ENCODE measurements around the gene PKD2. TPM values are rescaled to one million over a fixed set of nuclear protein-coding genes. Genes with fewer than 3 reads are reported as not detected.

The PKD2 gene
- total RNA-seq, 4 donors from 2014 or later: 4.1 to 7.6 (median 6.2) TPM

GRCh38 chr4:87966095-87966496 is 41.3 kb upstream of the PKD2 start:
- intact Hi-C loops (cut with DNase I; ENCODE audit: low total_unique reads) (no loop called here), in situ Hi-C loops (cut with MboI; ENCODE audit: low sequenced_read_pairs in 4 of 4) (no loop called here)
- Histone ChIP-seq H3K4me3 (no peak overlapping the region), H3K27ac (no peak overlapping the region), H3K4me1 (no peaks in the 10 kb centered on the region), H3K36me3 (no peaks in the 10 kb centered on the region), H3K9me3 (no peaks in the 10 kb centered on the region), H3K27me3 (peaks cover 0 to 4% (median 0%) of the 10 kb centered on the region in 3 donors)
- ATAC-seq (no peak), DNase-seq (no peak)
- no peak for TF ChIP-seq POLR2A (IDR thresholded peaks at IDR 0.05)
- TF ChIP-seq, protein P1, sequence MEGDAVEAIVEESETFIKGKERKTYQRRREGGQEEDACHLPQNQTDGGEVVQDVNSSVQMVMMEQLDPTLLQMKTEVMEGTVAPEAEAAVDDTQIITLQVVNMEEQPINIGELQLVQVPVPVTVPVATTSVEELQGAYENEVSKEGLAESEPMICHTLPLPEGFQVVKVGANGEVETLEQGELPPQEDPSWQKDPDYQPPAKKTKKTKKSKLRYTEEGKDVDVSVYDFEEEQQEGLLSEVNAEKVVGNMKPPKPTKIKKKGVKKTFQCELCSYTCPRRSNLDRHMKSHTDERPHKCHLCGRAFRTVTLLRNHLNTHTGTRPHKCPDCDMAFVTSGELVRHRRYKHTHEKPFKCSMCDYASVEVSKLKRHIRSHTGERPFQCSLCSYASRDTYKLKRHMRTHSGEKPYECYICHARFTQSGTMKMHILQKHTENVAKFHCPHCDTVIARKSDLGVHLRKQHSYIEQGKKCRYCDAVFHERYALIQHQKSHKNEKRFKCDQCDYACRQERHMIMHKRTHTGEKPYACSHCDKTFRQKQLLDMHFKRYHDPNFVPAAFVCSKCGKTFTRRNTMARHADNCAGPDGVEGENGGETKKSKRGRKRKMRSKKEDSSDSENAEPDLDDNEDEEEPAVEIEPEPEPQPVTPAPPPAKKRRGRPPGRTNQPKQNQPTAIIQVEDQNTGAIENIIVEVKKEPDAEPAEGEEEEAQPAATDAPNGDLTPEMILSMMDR (IDR thresholded peaks at IDR 0.05 in 4 of 5, conservative IDR thresholded peaks at IDR 0.05 in 1 of 5): no peak

DNA sequence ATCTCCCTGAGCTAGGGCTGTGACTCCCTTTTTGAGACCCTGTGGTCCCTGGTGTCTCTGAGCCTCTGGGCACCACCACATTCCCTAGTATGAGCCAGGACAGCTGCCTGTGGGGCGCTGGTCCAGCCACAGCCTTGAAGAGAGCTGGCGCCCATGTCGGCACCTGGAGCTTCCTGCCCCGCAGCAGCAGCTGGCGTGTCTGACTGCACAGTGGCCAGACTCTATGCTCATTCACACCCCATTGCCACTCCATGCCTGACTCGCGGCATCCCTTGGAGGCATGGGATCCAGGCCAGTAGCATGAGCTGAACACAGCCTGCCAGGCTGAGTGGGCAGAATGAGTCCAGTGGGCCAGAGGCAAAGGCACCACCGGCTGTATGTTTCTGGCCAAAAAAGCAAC is 40.2 kb upstream of the PKD2 start:
- Histone ChIP-seq H3K4me1 (no peaks in the 10 kb centered on the region), H3K4me3 (no peak overlapping the region), H3K27ac (no peak overlapping the region), H3K9me3 (no peaks in the 10 kb centered on the region), H3K36me3 (no peaks in the 10 kb centered on the region), H3K27me3 (peaks cover 0 to 4% (median 0%) of the 10 kb centered on the region in 3 donors)
- DNase-seq (no peak), ATAC-seq (no peak)
- TF ChIP-seq POLR2A (IDR thresholded peaks at IDR 0.05): no peak
- TF ChIP-seq, protein P1 (IDR thresholded peaks at IDR 0.05 in 4 of 5, conservative IDR thresholded peaks at IDR 0.05 in 1 of 5): no peak
- in situ Hi-C loops (cut with MboI; ENCODE audit: low sequenced_read_pairs in 4 of 4) (no loop called here), intact Hi-C loops (cut with DNase I; ENCODE audit: low total_unique reads) (no loop called here)

DNA sequence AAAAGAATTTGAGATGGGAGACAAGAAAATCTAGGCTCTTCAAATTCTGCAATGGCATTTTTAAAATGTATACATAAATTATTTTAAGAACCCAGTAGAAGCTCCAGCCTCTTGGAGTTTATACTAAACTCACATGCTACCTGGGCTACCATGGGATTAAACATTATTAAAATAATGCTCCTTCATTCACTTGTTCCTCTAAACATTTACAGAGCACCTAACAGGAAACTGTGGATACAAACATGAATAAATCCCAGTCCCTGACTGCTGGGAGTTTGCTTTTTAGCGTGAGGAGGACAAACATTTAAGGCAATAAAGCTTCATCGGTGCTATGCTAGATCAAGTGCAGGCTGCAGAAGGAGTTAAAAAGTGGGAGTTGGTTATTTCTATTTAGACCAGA is 37.3 kb upstream of the PKD2 start:
- H3K27ac ChIP-seq: no peak overlapping the region
- DNase-seq (no peak), ATAC-seq (no peak)
- no peak overlapping the region for H3K4me3 ChIP-seq
- no peaks in the 10 kb centered on the region for H3K36me3 ChIP-seq
- H3K27me3 ChIP-seq: peaks cover 0 to 4% (median 0%) of the 10 kb centered on the region in 3 donors
- intact Hi-C loops (cut with DNase I; ENCODE audit: low total_unique reads) (loop anchor here (5.0 kb wide), 1 partner anchor 618 kb away; no protein-coding TSS in a partner anchor), in situ Hi-C loops (cut with MboI; ENCODE audit: low sequenced_read_pairs in 4 of 4) (loop anchor here in 3 of 4 donors (5.0 to 10.0 kb wide), 2 partner anchors 115 to 118 kb away; no protein-coding TSS in a partner anchor)
- H3K9me3 ChIP-seq: no peaks in the 10 kb centered on the region
- peaks cover 0 to 3% of the 10 kb centered on the region in 2 donors for H3K4me1 ChIP-seq
- TF ChIP-seq, protein P1 (IDR thresholded peaks at IDR 0.05 in 4 of 5, conservative IDR thresholded peaks at IDR 0.05 in 1 of 5): no peak
- no peak for TF ChIP-seq POLR2A (IDR thresholded peaks at IDR 0.05)

- DNase-seq (no peak), ATAC-seq (no peak)
- Histone ChIP-seq H3K4me3 (no peak overlapping the region), H3K27me3 (peaks cover 0 to 4% (median 0%) of the 10 kb centered on the region in 3 donors), H3K9me3 (no peaks in the 10 kb centered on the region), H3K4me1 (peaks cover 0 to 3% of the 10 kb centered on the region in 2 donors), H3K27ac (no peak overlapping the region), H3K36me3 (no peaks in the 10 kb centered on the region)
- intact Hi-C loops (cut with DNase I; ENCODE audit: low total_unique reads): loop anchor here (5.0 kb wide), 1 partner anchor 620 kb away; no protein-coding TSS in a partner anchor
- TF ChIP-seq, protein P1 (IDR thresholded peaks at IDR 0.05 in 4 of 5, conservative IDR thresholded peaks at IDR 0.05 in 1 of 5): no peak
- no peak for TF ChIP-seq POLR2A (IDR thresholded peaks at IDR 0.05)
- in situ Hi-C loops (cut with MboI; ENCODE audit: low sequenced_read_pairs in 4 of 4): loop anchor here in 3 of 4 donors (5.0 to 10.0 kb wide), 2 partner anchors 117 to 120 kb away; no protein-coding TSS in a partner anchor
Observed at GRCh38 chr4:87971866-87972265, 35.6 kb upstream of the PKD2 start.

Data from gastrocnemius medialis (tissue), 4 donors.